Measurements from ENCODE around the gene CDH6. TPM values are rescaled to one million over a fixed set of nuclear protein-coding genes. Genes with fewer than 3 reads are reported as not detected.

CDH6 gene
- total RNA-seq, 1 experiment from 2014 or later = 0.12 TPM

DNA sequence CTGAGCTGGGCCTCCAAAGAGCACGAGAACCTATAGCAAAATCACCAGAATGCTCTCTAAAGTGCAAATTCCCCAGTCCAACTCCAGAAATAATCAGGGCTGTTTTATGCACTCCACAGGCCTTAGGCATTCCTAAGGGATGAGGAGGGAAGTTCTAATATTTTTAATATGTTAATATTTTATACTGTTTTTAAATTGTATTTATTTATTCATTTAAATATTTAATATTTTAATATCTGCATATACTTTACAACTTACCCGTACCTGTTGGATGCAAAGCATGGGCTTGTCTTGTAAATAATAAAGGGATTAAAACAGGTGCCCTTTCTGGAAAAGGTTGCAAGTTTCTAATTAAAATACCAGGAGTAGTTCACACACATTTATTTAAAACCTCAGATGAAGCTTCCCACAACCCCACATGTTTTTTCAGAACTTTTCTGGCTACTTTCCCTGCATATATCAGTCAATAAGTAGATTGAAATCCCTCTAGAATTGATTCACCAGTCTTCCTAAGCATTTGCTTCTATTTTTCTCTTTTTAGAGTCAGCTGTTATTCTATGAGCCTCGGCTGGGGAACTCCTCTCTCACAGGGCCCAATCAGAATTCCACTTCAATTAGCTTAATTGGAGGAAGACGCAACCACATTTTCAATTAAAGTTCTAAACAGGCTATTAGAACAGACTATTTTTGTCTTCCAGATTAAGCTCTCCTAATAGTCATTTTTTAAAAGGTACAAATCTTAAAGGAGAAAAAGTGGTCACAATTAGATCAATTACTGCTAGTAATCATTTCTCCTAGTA is 140.8 kb downstream of the CDH6 start (continued):
- TF ChIP-seq, protein P1, sequence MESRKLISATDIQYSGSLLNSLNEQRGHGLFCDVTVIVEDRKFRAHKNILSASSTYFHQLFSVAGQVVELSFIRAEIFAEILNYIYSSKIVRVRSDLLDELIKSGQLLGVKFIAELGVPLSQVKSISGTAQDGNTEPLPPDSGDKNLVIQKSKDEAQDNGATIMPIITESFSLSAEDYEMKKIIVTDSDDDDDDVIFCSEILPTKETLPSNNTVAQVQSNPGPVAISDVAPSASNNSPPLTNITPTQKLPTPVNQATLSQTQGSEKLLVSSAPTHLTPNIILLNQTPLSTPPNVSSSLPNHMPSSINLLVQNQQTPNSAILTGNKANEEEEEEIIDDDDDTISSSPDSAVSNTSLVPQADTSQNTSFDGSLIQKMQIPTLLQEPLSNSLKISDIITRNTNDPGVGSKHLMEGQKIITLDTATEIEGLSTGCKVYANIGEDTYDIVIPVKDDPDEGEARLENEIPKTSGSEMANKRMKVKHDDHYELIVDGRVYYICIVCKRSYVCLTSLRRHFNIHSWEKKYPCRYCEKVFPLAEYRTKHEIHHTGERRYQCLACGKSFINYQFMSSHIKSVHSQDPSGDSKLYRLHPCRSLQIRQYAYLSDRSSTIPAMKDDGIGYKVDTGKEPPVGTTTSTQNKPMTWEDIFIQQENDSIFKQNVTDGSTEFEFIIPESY (IDR thresholded peaks at IDR 0.05; ENCODE audit: extremely low read depth, insufficient replicate concordance, low read length) = no peak
- TF ChIP-seq, protein P2, sequence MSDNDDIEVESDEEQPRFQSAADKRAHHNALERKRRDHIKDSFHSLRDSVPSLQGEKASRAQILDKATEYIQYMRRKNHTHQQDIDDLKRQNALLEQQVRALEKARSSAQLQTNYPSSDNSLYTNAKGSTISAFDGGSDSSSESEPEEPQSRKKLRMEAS (IDR thresholded peaks at IDR 0.05) = no peak

DNA sequence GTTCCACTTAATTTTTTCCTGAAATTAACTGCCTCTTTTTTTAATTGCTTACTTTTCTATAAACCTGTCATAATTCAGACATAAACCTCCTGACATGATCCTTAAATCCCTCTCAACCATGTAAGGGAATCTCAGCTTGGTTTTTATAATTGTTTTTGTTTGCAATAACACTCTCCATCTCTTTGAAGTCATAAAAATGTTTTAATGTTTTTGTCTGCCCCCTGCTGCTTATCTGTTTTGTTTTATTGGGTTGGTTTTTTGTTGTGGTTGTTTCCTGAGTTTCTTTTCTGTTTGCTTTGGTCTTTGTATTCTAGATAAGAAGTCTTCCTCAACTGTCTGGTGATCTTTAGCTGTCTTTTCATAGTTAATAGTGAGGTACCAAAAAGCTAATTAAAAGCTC is 142.0 kb downstream of the CDH6 start:
- no TSS peak for BruUV-seq (replicated peaks)
- ChIA-PET RAD21 (ENCODE audit: low non-redundant PET in 1 of 2, low total read pairs in 2 of 2, uncharacterized antibody in 2 of 2, unreplicated experiment in 2 of 2) (no interaction called here), POLR2A (no interaction called here)
- TF ChIP-seq JUND (IDR thresholded peaks at IDR 0.05) (no peak), EGR1 (IDR thresholded peaks at IDR 0.05; ENCODE audit: low read depth) (no peak), TCF7L2 (IDR thresholded peaks at IDR 0.05; ENCODE audit: borderline replicate concordance, extremely low read depth, insufficient read depth, insufficient read length) (no peak), ZFX (IDR thresholded peaks at IDR 0.05) (no peak), ZNF274 (IDR thresholded peaks at IDR 0.05; ENCODE audit: low read depth, low read length) (no peak), EZH2 (IDR thresholded peaks at IDR 0.05) (no peak), RAD21 (IDR thresholded peaks at IDR 0.05; ENCODE audit: low read depth) (no peak), YY1 (IDR thresholded peaks at IDR 0.05; ENCODE audit: extremely low read depth, insufficient replicate concordance, low read depth, low read length) (no peak), POLR2A (IDR thresholded peaks at IDR 0.05; ENCODE audit: borderline replicate concordance, extremely low read depth, insufficient read depth, insufficient read length) (no peak), CEBPB (IDR thresholded peaks at IDR 0.05; ENCODE audit: low read depth) (no peak), SRF (IDR thresholded peaks at IDR 0.05; ENCODE audit: low read depth) (no peak), POLR2AphosphoS5 (IDR thresholded peaks at IDR 0.05; ENCODE audit: low read depth, low read length) (no peak), ELF1 (IDR thresholded peaks at IDR 0.05; ENCODE audit: borderline replicate concordance, low read depth) (no peak)
- TF ChIP-seq, protein P3, sequence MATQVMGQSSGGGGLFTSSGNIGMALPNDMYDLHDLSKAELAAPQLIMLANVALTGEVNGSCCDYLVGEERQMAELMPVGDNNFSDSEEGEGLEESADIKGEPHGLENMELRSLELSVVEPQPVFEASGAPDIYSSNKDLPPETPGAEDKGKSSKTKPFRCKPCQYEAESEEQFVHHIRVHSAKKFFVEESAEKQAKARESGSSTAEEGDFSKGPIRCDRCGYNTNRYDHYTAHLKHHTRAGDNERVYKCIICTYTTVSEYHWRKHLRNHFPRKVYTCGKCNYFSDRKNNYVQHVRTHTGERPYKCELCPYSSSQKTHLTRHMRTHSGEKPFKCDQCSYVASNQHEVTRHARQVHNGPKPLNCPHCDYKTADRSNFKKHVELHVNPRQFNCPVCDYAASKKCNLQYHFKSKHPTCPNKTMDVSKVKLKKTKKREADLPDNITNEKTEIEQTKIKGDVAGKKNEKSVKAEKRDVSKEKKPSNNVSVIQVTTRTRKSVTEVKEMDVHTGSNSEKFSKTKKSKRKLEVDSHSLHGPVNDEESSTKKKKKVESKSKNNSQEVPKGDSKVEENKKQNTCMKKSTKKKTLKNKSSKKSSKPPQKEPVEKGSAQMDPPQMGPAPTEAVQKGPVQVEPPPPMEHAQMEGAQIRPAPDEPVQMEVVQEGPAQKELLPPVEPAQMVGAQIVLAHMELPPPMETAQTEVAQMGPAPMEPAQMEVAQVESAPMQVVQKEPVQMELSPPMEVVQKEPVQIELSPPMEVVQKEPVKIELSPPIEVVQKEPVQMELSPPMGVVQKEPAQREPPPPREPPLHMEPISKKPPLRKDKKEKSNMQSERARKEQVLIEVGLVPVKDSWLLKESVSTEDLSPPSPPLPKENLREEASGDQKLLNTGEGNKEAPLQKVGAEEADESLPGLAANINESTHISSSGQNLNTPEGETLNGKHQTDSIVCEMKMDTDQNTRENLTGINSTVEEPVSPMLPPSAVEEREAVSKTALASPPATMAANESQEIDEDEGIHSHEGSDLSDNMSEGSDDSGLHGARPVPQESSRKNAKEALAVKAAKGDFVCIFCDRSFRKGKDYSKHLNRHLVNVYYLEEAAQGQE (IDR thresholded peaks at IDR 0.05; ENCODE audit: low read depth) = no peak
- TF ChIP-seq, protein P2 (IDR thresholded peaks at IDR 0.05) = no peak
- TF ChIP-seq, protein P4, sequence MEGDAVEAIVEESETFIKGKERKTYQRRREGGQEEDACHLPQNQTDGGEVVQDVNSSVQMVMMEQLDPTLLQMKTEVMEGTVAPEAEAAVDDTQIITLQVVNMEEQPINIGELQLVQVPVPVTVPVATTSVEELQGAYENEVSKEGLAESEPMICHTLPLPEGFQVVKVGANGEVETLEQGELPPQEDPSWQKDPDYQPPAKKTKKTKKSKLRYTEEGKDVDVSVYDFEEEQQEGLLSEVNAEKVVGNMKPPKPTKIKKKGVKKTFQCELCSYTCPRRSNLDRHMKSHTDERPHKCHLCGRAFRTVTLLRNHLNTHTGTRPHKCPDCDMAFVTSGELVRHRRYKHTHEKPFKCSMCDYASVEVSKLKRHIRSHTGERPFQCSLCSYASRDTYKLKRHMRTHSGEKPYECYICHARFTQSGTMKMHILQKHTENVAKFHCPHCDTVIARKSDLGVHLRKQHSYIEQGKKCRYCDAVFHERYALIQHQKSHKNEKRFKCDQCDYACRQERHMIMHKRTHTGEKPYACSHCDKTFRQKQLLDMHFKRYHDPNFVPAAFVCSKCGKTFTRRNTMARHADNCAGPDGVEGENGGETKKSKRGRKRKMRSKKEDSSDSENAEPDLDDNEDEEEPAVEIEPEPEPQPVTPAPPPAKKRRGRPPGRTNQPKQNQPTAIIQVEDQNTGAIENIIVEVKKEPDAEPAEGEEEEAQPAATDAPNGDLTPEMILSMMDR (IDR thresholded peaks at IDR 0.05 in 2 of 3, conservative IDR thresholded peaks at IDR 0.05 in 1 of 3; ENCODE audit: borderline replicate concordance in 1 of 3, insufficient read depth in 1 of 3, low read depth in 2 of 3, low read length in 2 of 3) = no peak

More for the DNA sequence above, 142.0 kb downstream of the CDH6 start:
- H4K20me1 ChIP-seq (ENCODE audit: insufficient read depth) = no peaks in the 10 kb centered on the region
- no peak overlapping the region for H3K27ac ChIP-seq (ENCODE audit: low read depth, low read length)
- H3K36me3 ChIP-seq (ENCODE audit: control insufficient read depth in 1 of 2, insufficient read depth in 2 of 2, low read length in 2 of 2) = no peaks in the 10 kb centered on the region
- no peaks in the 10 kb centered on the region for H3K79me2 ChIP-seq (ENCODE audit: insufficient read depth, low read length)
- H3K9ac ChIP-seq (ENCODE audit: low read length) = no peak overlapping the region
- no peak for ATAC-seq
- no peak overlapping the region for H3K4me2 ChIP-seq (ENCODE audit: low read length)
- H3K4me1 ChIP-seq (ENCODE audit: control insufficient read depth in 1 of 2, insufficient read depth in 2 of 2, low read length in 2 of 2) = no peaks in the 10 kb centered on the region
- H2AFZ ChIP-seq (ENCODE audit: low read depth, low read length, poor library complexity, severe bottlenecking) = no peak overlapping the region
- H3K27me3 ChIP-seq (ENCODE audit: insufficient read depth, low read length) = peaks cover 20% of the 10 kb centered on the region
- DNase-seq (ENCODE audit: low read depth, low spot score) = no peak
- H3K4me3 ChIP-seq (replicated peaks in 1 of 2; ENCODE audit: low read depth in 1 of 2, low read length in 2 of 2) = no peak overlapping the region
- CTCF ChIA-PET = no interaction called here
- intact Hi-C loops (cut with micrococcal nuclease) = no loop called here
- H3K9me3 ChIP-seq (ENCODE audit: control insufficient read depth in 1 of 2, insufficient read depth in 1 of 2, low read depth in 1 of 2, low read length in 2 of 2) = no peaks in the 10 kb centered on the region
- no peaks in the 10 kb centered on the region for H3K9me2 ChIP-seq (ENCODE audit: insufficient read depth)
